Stimulated activated CD4-positive, alpha-beta T cell treated with anti-CD3 and anti-CD28 coated beads, Interleukin-2, amount 100 ng/mL, for 24 hours (primary cell): ENCODE results near the gene RNF217.
A peak's percentile ranks its signal among the peaks of the same experiment; 100 is the strongest.
"Not testable (repeated sequence)": the region's sequence is repeated elsewhere in the genome, so short reads cannot be mapped to it uniquely, and the experiment has no call there.

Experiments
- DNase-seq, 2 donors: peaks; one replicate each; pipeline ENCODE4 v3.0.0-alpha.2; 2020

RNF217 gene

GRCh38 chr6:125102411-125102810 lies 140.2 kb downstream of the RNF217 start:
- DNase-seq = no peak

GRCh38 chr6:125102891-125103290 lies 140.7 kb downstream of the RNF217 start:
- DNase-seq = no peak

GRCh38 chr6:125104425-125104824 lies 142.2 kb downstream of the RNF217 start:
- no peak for DNase-seq

- no peak for DNase-seq
Measured at GRCh38 chr6:125107048-125107447, 144.8 kb downstream of the RNF217 start.

GRCh38 chr6:125107896-125108295 lies 145.7 kb downstream of the RNF217 start:
- DNase-seq = no peak

GRCh38 chr6:125110056-125110455 lies 147.8 kb downstream of the RNF217 start:
- DNase-seq = no peak

- DNase-seq = no peak
Measured at GRCh38 chr6:125111219-125111983, 149.2 kb downstream of the RNF217 start.

GRCh38 chr6:125112934-125113333 lies 150.7 kb downstream of the RNF217 start:
- DNase-seq = no peak

- DNase-seq = peak; percentile 50 to 57
Measured at GRCh38 chr6:125114248-125114858, 152.1 kb downstream of the RNF217 start.

- DNase-seq = no peak
Measured at GRCh38 chr6:125116170-125116569, 153.9 kb downstream of the RNF217 start.

- DNase-seq = no peak
Measured at GRCh38 chr6:125116710-125117109, 154.5 kb downstream of the RNF217 start.

- DNase-seq = no peak
Measured at GRCh38 chr6:125117818-125118217, 155.6 kb downstream of the RNF217 start.

GRCh38 chr6:125120054-125120590 lies 157.9 kb downstream of the RNF217 start:
- DNase-seq = no peak

GRCh38 chr6:125121894-125122293 lies 159.7 kb downstream of the RNF217 start:
- DNase-seq = no peak

- no peak for DNase-seq
Measured at GRCh38 chr6:125123051-125123450, 160.8 kb downstream of the RNF217 start.

GRCh38 chr6:125123468-125124048 lies 161.3 kb downstream of the RNF217 start:
- no peak for DNase-seq

- no peak for DNase-seq
Measured at GRCh38 chr6:125124049-125124669, 161.9 kb downstream of the RNF217 start.

GRCh38 chr6:125125856-125126255 lies 163.6 kb downstream of the RNF217 start:
- DNase-seq = not testable (repeated sequence)

GRCh38 chr6:125129354-125129753 lies 167.1 kb downstream of the RNF217 start:
- DNase-seq = no peak

GRCh38 chr6:125132058-125132457 lies 169.8 kb downstream of the RNF217 start:
- no peak for DNase-seq

- no peak for DNase-seq
Measured at GRCh38 chr6:125136378-125136777, 174.1 kb downstream of the RNF217 start.

GRCh38 chr6:125138083-125138482 lies 175.8 kb downstream of the RNF217 start:
- DNase-seq = no peak

- no peak for DNase-seq
Measured at GRCh38 chr6:125140808-125141207, 178.6 kb downstream of the RNF217 start.
